Measurements from ENCODE around the gene OTUD5. TPM values are rescaled to one million over a fixed set of nuclear protein-coding genes. Genes with fewer than 3 reads are reported as not detected.
A peak's percentile ranks its signal among the peaks of the same experiment; 100 is the strongest.

OTUD5 gene
- total RNA-seq, 4 donors from 2014 or later = 39.9 to 53.9 (median 48.5) TPM

DNA sequence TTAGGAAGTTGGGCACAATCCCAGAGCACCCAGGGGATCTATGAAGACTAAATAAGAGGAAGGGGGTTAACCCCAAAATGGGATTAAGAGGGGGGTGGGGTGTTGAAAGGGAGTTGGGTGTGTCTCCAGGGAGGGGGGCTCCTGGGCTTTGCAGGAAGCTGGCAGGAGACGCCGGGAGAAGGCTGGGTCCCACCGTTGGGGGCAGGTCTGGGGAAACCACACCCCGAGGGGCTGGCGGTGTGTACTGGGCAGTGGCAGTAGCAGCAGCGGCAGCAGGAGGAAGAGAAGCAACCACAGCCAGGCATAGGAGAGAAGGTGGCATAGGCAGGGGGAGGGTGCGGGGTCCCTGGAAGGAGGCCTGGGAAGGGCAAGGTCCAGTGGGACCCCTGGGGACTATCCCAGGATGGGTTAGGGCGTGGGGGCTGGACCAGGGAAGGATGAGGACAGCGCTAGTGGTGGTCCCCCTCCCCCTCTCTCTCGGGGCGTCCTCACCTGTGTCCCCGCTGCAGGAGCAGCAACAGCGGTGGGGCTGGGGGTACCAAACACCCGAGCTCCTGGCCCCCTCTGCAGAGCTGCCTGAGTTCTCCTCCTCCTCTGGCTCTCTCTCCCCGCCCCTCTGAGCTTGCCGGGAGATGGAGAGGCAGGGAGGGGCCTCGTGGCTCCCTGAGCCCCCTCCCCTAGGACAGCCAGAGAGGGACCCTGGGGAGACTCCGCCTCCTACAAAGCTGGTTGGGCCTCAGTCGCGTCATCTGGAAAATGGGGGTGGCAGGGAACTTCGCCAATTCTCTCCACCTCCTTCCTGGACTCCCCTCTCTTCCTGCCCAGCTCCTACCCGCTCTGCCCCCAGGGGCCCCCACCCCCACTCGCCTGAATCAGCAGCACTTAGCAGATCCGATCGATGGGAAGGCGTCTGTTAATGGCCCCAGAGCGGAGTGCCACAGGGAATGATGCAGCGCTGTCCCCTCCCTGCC, 14.1 kb upstream of the OTUD5 start, which contains the start of gene KCND1:
TSS of gene KCND1 (minus strand) at position 596 of the 971 bp plus-strand sequence. CDS start 1,573 bp downstream, outside the sequence.
- Histone ChIP-seq H3K9me3 (no peaks in the 10 kb centered on the region), H3K4me1 (peaks cover 0 to 16% (median 15%) of the 10 kb centered on the region in 4 donors), H3K4me3 (peak within 1 kb of the TSS; percentile 35 to 55 (median 42)), H3K36me3 (peaks cover 0 to 27% (median 23%) of the 10 kb centered on the region in 4 donors), H3K27me3 (no peaks in the 10 kb centered on the region), H3K27ac (replicated peaks in 1 of 4) (peak within 1 kb of the TSS; percentile 30 to 63 (median 50))
- no peak for DNase-seq (ENCODE audit: extremely low spot score)
- WGBS = 29% methylated on average over 15 of the region's 28 CpGs
- no peak for TF ChIP-seq POLR2AphosphoS5 (IDR thresholded peaks at IDR 0.05)
- intact Hi-C loops (cut with DNase I) = no loop called here

DNA sequence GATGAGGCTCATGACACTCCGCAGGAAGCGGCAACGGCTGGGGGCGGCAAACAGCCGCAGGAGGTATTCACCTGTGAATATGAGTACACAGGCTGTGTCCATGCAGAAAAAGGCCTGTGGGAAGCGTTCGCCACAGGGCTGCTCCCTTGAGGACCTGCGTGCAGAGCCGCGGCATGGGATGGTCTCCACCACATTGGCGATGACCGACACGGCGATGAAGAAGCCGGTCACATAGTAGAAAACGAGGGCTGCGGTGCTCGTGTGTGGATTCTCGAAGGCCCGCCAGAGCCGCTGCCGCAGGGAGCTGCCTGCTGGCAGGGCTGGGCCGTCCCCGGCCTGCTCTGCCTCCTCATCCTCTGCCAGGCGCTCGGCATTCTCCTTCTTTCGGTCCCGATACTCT, 12.1 kb upstream of the OTUD5 start:
- DNase-seq (ENCODE audit: extremely low spot score) = no peak
- intact Hi-C loops (cut with DNase I) = no loop called here
- peaks cover 0 to 6% (median 4%) of the 10 kb centered on the region in 4 donors for H3K36me3 ChIP-seq
- WGBS = 88% methylated on average over 25 of the region's 28 CpGs
- H3K9me3 ChIP-seq = no peaks in the 10 kb centered on the region
- peaks cover 0 to 16% (median 15%) of the 10 kb centered on the region in 4 donors for H3K4me1 ChIP-seq
- H3K4me3 ChIP-seq = no peak overlapping the region
- no peak for TF ChIP-seq POLR2A (IDR thresholded peaks at IDR 0.05; ENCODE audit: low read depth)
- TF ChIP-seq, protein P1, sequence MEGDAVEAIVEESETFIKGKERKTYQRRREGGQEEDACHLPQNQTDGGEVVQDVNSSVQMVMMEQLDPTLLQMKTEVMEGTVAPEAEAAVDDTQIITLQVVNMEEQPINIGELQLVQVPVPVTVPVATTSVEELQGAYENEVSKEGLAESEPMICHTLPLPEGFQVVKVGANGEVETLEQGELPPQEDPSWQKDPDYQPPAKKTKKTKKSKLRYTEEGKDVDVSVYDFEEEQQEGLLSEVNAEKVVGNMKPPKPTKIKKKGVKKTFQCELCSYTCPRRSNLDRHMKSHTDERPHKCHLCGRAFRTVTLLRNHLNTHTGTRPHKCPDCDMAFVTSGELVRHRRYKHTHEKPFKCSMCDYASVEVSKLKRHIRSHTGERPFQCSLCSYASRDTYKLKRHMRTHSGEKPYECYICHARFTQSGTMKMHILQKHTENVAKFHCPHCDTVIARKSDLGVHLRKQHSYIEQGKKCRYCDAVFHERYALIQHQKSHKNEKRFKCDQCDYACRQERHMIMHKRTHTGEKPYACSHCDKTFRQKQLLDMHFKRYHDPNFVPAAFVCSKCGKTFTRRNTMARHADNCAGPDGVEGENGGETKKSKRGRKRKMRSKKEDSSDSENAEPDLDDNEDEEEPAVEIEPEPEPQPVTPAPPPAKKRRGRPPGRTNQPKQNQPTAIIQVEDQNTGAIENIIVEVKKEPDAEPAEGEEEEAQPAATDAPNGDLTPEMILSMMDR (IDR thresholded peaks at IDR 0.05) = no peak
- TF ChIP-seq EP300 (IDR thresholded peaks at IDR 0.05) = no peak
- no peak for TF ChIP-seq POLR2AphosphoS5 (IDR thresholded peaks at IDR 0.05)
- H3K27me3 ChIP-seq = no peaks in the 10 kb centered on the region
- H3K27ac ChIP-seq (replicated peaks in 1 of 4) = no peak overlapping the region

DNA sequence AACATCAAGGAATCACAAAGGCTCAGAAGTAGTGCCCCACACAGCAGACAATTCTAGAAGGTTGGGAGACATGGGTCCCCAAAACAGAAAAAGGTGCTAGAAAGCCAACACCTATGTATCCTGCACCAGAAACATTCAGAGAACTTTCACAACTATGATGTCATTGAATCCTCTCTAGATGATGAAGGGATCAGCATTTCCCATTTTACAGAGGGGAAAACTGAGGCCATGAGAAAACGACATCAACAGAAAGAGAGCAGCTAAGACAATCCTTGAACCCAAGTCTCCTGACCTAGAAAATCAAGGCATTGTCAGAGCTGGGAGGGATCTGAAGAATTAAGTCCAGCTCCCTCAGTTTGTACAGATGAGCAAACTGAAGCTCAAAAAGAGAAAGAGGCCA, 11.0 kb upstream of the OTUD5 start:
- Histone ChIP-seq H3K4me3 (no peak overlapping the region), H3K4me1 (peaks cover 0 to 16% (median 15%) of the 10 kb centered on the region in 4 donors), H3K36me3 (no peaks in the 10 kb centered on the region), H3K27me3 (no peaks in the 10 kb centered on the region), H3K9me3 (no peaks in the 10 kb centered on the region), H3K27ac (replicated peaks in 1 of 4) (no peak overlapping the region)
- TF ChIP-seq EP300 (IDR thresholded peaks at IDR 0.05) (no peak), POLR2AphosphoS5 (IDR thresholded peaks at IDR 0.05) (no peak), POLR2A (IDR thresholded peaks at IDR 0.05; ENCODE audit: low read depth) (no peak)
- TF ChIP-seq, protein P1 (IDR thresholded peaks at IDR 0.05) = no peak
- DNase-seq (ENCODE audit: extremely low spot score) = no peak
- intact Hi-C loops (cut with DNase I) = no loop called here
- WGBS = 75% methylated on average over 1 of the region's 1 CpG

DNA sequence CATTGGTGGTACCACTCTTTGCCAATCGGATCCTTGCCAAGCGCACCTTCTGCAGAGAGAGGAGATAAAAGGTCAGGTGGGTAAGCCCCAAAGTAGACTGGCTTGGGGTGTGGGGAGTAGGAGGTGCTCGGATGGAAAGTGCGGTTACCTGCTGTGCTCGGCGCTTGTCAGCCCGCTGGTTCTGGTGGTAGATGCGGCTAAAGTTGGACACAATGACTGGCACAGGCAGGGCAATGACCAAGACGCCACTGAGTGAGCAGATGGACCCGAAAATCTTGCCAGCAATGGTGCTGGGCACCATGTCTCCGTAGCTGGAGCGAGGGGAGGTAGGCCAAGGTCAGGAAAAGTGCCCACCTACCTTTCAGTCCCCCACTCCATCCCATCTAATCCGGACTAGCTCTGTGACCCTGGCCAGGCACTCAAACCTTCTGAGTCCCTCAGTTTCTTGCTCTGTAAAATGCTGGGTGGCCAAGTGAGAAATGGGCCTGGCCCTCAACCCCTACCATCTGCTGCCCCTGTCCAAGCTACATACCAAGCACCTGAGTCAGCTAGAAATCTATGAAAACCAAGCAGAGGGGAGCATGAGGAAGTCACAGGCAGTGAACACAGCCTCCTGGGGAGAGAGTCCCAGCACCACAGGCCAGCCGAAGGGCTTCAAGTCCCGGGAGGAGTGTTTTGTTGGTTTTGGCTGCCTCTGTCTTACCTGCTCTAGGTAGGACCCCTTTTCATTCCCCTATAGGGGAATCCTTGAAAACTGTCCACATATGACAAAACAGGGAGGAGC, 9.6 kb upstream of the OTUD5 start:
- Histone ChIP-seq H3K36me3 (no peaks in the 10 kb centered on the region), H3K27ac (replicated peaks in 1 of 4) (no peak overlapping the region), H3K4me3 (no peak overlapping the region), H3K4me1 (peaks cover 0 to 12% (median 9%) of the 10 kb centered on the region in 4 donors), H3K27me3 (no peaks in the 10 kb centered on the region), H3K9me3 (no peaks in the 10 kb centered on the region)
- 90% methylated on average over 13 of the region's 15 CpGs for WGBS
- TF ChIP-seq POLR2A (IDR thresholded peaks at IDR 0.05; ENCODE audit: low read depth) (no peak), EP300 (IDR thresholded peaks at IDR 0.05) (no peak)
- DNase-seq (ENCODE audit: extremely low spot score) = no peak
- intact Hi-C loops (cut with DNase I) = no loop called here

DNA sequence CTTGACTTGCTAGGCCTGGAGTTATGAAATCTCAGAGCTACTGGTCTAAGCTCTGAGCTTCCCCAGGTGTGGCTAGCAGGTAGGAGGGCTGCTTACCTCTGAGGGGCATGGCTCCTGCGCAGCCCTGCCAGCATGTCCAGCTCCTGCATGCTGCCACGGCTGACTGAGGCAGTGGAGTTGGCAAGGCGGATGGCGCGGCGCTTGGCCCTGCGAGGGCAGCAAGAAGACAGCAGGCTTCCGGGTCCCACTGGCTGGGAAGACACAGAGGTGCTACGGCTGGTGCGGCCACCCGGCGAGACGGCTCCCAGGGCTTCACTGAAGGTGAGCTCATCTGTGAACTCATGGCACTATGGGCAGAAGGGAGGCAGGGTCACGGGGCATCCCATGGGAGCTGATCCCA, 8.6 kb upstream of the OTUD5 start:
- H3K27me3 ChIP-seq = no peaks in the 10 kb centered on the region
- intact Hi-C loops (cut with DNase I) = no loop called here
- no peaks in the 10 kb centered on the region for H3K36me3 ChIP-seq
- H3K4me1 ChIP-seq = peaks cover 0 to 1% (median 0%) of the 10 kb centered on the region in 4 donors
- no peak overlapping the region for H3K4me3 ChIP-seq
- no peak overlapping the region for H3K27ac ChIP-seq (replicated peaks in 1 of 4)
- no peak for DNase-seq (ENCODE audit: extremely low spot score)
- WGBS = 84% methylated on average over 10 of the region's 14 CpGs
- TF ChIP-seq POLR2AphosphoS5 (IDR thresholded peaks at IDR 0.05) = no peak
- no peak for TF ChIP-seq POLR2A (IDR thresholded peaks at IDR 0.05; ENCODE audit: low read depth)
- TF ChIP-seq, protein P1 (IDR thresholded peaks at IDR 0.05) = no peak
- TF ChIP-seq EP300 (IDR thresholded peaks at IDR 0.05) = no peak
- H3K9me3 ChIP-seq = no peaks in the 10 kb centered on the region

All from esophagus muscularis mucosa (tissue), 4 donors.